ENCODE results near the gene ANKRD45.

DNA sequence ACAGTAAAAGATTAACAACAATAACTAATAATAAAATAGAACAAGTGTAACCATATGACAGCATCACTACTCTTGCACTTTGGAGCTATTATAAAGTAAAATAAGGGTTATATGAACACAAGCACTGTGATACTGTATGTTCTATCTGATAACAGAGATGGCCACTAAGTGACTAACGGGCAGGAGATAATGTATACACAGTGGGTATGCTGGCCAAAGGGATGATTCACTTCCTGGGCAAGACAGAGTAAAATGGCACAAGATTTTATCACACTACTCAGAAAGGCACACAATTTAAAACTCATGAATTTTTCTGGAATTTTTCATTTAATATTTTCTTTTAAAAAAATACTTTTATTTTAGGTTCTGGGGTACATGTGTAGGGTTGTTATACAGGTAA is 79.1 kb downstream of the ANKRD45 start:
- no peak for TF ChIP-seq EZH2phosphoT487 (IDR thresholded peaks at IDR 0.05; ENCODE audit: insufficient read depth, low read depth)
- no peak for TF ChIP-seq EZH2 (IDR thresholded peaks at IDR 0.05; ENCODE audit: insufficient read depth, poor library complexity, severe bottlenecking)

Data from GM23248 (cell line).